Duodenal mucosa (tissue), 2 donors: ENCODE results near the gene TACR1.
"Not testable (repeated sequence)": the region's sequence is repeated elsewhere in the genome, so short reads cannot be mapped to it uniquely, and the experiment has no call there.

ENCODE experiments used
- H3K27ac ChIP-seq: one replicate; pipeline ENCODE4 v1.7.0; 2013; ENCODE audit warnings: low read depth, low read length
- H3K27me3 ChIP-seq, 2 donors: one replicate each; pipeline ENCODE4 v1.7.0; 2013; ENCODE audit warnings: low read length in 2 of 2, control low read depth in 1 of 2; ENCODE audit not compliant: insufficient read depth in 2 of 2, control insufficient read depth in 1 of 2
- H3K36me3 ChIP-seq, 2 donors: one replicate each; pipeline ENCODE4 v1.7.0; 2013; ENCODE audit warnings: low read length in 2 of 2, control low read depth in 1 of 2; ENCODE audit not compliant: insufficient read depth in 2 of 2, control insufficient read depth in 1 of 2
- H3K4me1 ChIP-seq, 2 donors: one replicate each; pipeline ENCODE4 v1.7.0; 2013; ENCODE audit warnings: low read length in 2 of 2, control low read depth in 1 of 2; ENCODE audit not compliant: insufficient read depth in 2 of 2, control insufficient read depth in 1 of 2
- H3K4me3 ChIP-seq, 2 donors: one replicate each; pipeline ENCODE4 v1.7.0; 2013; ENCODE audit warnings: low read length in 2 of 2, low read depth in 1 of 2
- H3K9ac ChIP-seq, 2 donors: one replicate each; pipeline ENCODE4 v1.7.0; 2013; ENCODE audit warnings: low read length in 2 of 2, low read depth in 1 of 2
- H3K9me3 ChIP-seq, 2 donors: one replicate each; pipeline ENCODE4 v1.7.0; 2013; ENCODE audit warnings: low read length in 2 of 2, control low read depth in 1 of 2; ENCODE audit not compliant: control insufficient read depth in 1 of 2

TACR1 gene

GRCh38 chr2:75057150-75057549, 142.2 kb downstream of the TACR1 start:
- H3K4me1 ChIP-seq, H3K9me3 ChIP-seq, H3K9ac ChIP-seq, H3K27me3 ChIP-seq, H3K36me3 ChIP-seq, H3K4me3 ChIP-seq, H3K27ac ChIP-seq: not testable (repeated sequence)

- no peaks in the 10 kb centered on the region for H3K36me3 ChIP-seq
- H3K9ac ChIP-seq = no peak overlapping the region
- no peaks in the 10 kb centered on the region for H3K9me3 ChIP-seq
- no peak overlapping the region for H3K27ac ChIP-seq
- no peaks in the 10 kb centered on the region for H3K4me1 ChIP-seq
- no peak overlapping the region for H3K4me3 ChIP-seq
- H3K27me3 ChIP-seq = no peaks in the 10 kb centered on the region
Measured at GRCh38 chr2:75055820-75056675, 143.3 kb downstream of the TACR1 start.

- Histone ChIP-seq H3K4me3 (no peak overlapping the region), H3K36me3 (no peaks in the 10 kb centered on the region), H3K27ac (no peak overlapping the region), H3K4me1 (no peaks in the 10 kb centered on the region), H3K9ac (no peak overlapping the region), H3K9me3 (no peaks in the 10 kb centered on the region), H3K27me3 (no peaks in the 10 kb centered on the region)
Measured at GRCh38 chr2:75055142-75055819, 144.0 kb downstream of the TACR1 start.

- Histone ChIP-seq H3K36me3 (no peaks in the 10 kb centered on the region), H3K4me1 (no peaks in the 10 kb centered on the region), H3K4me3 (no peak overlapping the region), H3K27me3 (no peaks in the 10 kb centered on the region), H3K9me3 (no peaks in the 10 kb centered on the region), H3K27ac (no peak overlapping the region), H3K9ac (no peak overlapping the region)
Measured at GRCh38 chr2:75054296-75054695, 145.0 kb downstream of the TACR1 start.

GRCh38 chr2:75053484-75054112, 145.7 kb downstream of the TACR1 start:
- Histone ChIP-seq H3K4me1 (no peaks in the 10 kb centered on the region), H3K27me3 (no peaks in the 10 kb centered on the region), H3K9me3 (no peaks in the 10 kb centered on the region), H3K9ac (no peak overlapping the region), H3K36me3 (no peaks in the 10 kb centered on the region), H3K4me3 (no peak overlapping the region), H3K27ac (no peak overlapping the region)

GRCh38 chr2:75047992-75048625, 151.2 kb downstream of the TACR1 start:
- H3K27me3 ChIP-seq = no peaks in the 10 kb centered on the region

GRCh38 chr2:75047189-75047991, 151.9 kb downstream of the TACR1 start:
- Histone ChIP-seq H3K4me1 (no peaks in the 10 kb centered on the region), H3K4me3 (no peak overlapping the region), H3K9ac (no peak overlapping the region), H3K9me3 (no peaks in the 10 kb centered on the region), H3K27ac (no peak overlapping the region), H3K36me3 (no peaks in the 10 kb centered on the region), H3K27me3 (no peaks in the 10 kb centered on the region)

More at GRCh38 chr2:75047992-75048625, 151.2 kb downstream of the TACR1 start:
- Histone ChIP-seq H3K4me3 (no peak overlapping the region), H3K27ac (no peak overlapping the region), H3K9ac (no peak overlapping the region), H3K36me3 (no peaks in the 10 kb centered on the region), H3K9me3 (no peaks in the 10 kb centered on the region), H3K4me1 (no peaks in the 10 kb centered on the region)

- Histone ChIP-seq H3K27me3 (no peaks in the 10 kb centered on the region), H3K9ac (no peak overlapping the region), H3K36me3 (no peaks in the 10 kb centered on the region), H3K27ac (no peak overlapping the region), H3K4me3 (no peak overlapping the region), H3K4me1 (peaks cover 0 to 6% of the 10 kb centered on the region in 2 donors), H3K9me3 (no peaks in the 10 kb centered on the region)
Measured at GRCh38 chr2:75045526-75046050, 153.7 kb downstream of the TACR1 start.

GRCh38 chr2:75044291-75044690, 155.0 kb downstream of the TACR1 start:
- Histone ChIP-seq H3K27ac (no peak overlapping the region), H3K27me3 (no peaks in the 10 kb centered on the region), H3K36me3 (no peaks in the 10 kb centered on the region), H3K4me1 (peaks cover 0 to 6% of the 10 kb centered on the region in 2 donors), H3K9me3 (no peaks in the 10 kb centered on the region), H3K9ac (no peak overlapping the region), H3K4me3 (no peak overlapping the region)
